Stimulated activated CD8-positive, alpha-beta memory T cell treated with anti-CD3 and anti-CD28 coated beads, Interleukin-4, amount 100 ng/mL, for 4 hours (primary cell): ENCODE measurements around the gene FOSL2.

Source experiments
- DNase-seq, 2 donors: peaks; one replicate each; pipeline ENCODE4 v3.0.0-alpha.2; 2020; ENCODE audit warnings: low read depth in 2 of 2, low spot score in 1 of 2

The FOSL2 gene

GRCh38 chr2:28374331-28374730 lies 18.3 kb upstream of the FOSL2 start:
- no peak for DNase-seq

- no peak for DNase-seq
Measured at GRCh38 chr2:28375236-28375635, 17.4 kb upstream of the FOSL2 start.

- no peak for DNase-seq
Measured at GRCh38 chr2:28375742-28376631, 16.7 kb upstream of the FOSL2 start.

DNA sequence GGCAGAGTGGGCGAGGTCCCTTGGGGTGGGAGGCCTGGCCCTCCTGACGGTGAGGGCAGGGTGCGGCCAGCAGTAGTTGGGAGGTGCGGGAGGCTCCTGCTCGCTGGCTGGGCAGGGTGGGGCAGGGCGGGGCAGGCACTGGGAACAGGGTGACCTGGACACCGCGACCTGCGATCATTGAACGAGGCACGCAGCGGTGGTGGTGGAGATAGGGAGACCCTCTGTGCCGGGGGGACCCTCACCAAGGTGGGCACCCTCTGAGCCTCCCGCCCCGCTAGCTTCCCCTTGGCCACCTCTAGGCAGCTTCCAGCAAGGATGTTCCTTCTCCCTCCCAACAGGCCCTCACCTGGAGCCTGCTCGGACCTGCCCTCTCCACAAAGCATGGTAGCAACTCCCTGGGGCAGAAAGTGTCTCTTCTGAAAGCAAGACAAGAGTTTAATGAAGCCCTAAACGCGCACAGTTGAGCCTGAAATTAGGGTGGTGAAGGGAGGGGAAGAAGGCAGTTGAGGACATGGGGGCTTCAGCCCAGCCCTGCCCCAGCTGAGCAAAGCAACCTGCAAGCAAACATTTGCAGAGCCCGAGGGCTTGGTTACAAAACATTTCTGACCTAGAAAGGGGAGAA lies 15.4 kb upstream of the FOSL2 start:
- no peak for DNase-seq

DNA sequence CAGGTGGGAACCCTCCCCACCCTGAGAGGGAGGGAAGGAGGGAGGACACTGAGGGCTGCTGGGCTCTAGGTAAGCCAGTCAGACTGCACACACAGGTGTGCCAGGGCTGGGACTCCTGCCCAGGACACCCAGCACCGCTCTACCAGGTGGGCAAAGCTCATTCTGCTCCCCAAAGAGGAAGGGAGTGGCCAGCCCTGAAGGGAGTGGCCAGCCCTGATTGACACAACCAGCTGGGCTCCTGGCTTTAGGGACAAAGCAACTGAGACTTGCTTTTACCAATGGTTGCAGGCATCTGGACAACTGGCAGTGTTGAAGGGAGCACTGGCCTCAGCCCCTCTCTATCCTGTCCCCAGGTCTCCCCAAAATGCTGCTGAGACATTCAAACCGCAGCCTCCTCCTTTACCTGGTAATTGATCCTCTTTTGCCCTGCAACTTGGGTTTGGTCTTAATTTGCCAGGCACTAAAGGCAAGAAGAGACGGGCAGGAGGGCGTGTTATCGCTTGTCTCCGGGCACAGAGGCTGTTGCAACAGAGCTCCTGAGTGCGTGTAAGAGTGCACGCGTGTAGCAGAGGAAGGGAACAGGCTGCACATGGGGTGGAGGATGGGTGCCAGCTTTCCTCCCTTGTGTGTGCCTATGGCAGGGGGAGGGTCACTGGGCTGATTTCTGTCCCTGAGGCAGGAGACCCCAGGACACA lies 14.5 kb upstream of the FOSL2 start:
- DNase-seq = no peak

GRCh38 chr2:28378679-28379584 lies 13.7 kb upstream of the FOSL2 start:
- DNase-seq = no peak

DNA sequence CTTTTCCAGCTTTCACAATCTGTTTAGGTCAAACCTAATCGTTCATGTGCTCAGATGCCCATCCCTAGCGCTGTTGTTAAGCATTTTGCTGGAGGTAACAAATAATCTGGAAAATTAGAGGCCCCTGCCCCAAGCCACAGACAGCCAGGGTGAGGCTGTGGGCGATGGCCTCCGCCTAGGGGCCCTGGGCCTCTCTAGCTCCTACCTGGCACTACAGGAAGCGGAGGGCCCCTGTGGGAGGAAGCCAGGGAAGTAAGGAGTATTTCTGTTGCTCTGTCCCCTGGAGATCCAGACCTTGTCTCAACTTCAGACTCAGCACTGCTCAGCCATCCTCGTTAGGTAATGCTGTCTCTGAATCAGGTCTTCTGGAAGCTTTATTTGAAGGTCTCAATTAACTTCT lies 12.4 kb upstream of the FOSL2 start:
- DNase-seq = no peak

DNA sequence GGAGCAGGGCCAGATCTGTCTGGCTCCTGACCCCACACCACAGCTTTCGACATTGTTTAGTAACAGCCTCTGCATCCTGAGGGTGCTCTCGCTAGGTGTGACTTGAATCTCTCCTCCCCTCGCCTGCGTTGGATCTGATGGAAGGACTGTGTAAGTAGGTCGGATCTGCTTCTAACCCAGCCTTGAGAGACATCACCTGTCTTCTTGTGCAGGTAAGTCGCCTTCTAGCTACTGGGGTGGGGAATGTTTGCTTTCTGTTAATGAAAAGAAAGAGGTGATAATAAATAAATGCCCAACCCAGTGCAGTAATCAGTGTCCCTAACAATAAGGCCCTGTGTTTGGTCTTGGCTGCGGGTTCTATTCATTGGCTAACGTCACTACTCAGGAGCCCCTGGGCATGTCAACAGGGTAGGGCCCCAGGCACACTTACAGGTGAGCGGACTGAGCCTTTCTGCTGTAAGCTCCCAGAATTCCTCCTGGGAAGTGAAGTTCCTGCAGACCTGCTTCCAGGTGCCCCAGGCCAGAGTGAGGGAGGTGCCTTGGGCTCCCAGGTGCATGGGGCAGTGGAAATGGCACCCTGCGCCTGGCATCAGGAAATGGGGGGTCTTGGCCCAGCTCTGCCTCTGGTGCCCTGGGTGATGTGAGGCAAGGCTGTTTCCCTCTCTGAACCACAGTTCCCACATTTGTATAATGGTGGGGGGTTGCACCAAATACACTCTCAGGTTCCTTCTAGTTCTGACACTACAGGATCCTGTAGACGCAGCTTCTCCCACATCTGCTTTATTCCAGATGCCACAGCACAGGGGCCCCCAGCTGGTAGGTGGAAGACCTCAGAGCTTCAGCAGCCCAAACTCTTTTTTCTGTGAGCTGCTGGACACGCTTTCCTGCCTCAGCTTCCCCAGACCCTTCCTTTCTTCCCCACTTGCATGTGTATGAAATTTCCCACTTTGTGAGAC lies 11.2 kb upstream of the FOSL2 start:
- no peak for DNase-seq

GRCh38 chr2:28382755-28383154 lies 9.9 kb upstream of the FOSL2 start:
- DNase-seq = no peak

- DNase-seq = no peak
Measured at GRCh38 chr2:28387082-28387960, 5.3 kb upstream of the FOSL2 start.

DNA sequence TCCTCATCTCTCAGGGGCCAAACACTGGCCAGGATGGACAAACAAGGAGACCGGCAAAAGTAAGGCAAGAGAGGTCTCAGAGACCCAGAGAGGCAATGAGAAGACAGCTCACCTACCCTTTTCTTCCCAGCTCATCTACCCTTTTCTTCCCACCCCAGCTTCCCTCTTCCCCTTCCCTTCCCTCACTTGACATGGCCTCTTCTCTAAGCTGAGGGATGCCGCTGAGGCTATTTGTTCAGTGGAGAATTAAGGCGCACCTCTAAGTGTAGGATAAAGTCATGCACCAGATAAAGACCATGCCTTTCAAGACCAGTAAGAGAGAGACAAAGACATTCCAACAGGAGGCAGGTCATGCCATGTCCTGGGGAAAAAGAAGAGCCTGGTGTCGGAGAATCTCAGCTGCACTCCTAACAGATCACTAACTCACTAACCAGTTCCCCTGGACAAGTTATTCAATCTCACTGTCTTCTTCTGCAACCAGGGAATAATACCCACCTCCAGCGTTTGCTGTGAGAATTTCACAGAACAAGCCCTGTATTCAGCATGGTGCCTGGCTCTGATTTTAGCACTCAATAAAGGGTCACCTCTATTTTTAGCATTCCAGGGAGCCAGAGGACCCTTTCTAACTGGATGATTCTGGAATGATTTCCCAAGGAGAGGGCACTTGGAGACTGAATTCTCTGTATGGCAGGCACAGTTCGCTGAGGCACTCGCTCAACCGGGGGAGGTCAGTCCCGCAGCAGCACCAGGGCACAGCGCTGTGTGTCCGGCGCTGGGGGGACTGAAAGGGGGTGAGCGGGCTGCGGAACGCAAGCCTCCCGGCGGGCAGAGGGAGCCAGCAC lies 3.0 kb upstream of the FOSL2 start:
- no peak for DNase-seq

- peak; percentile 86 to 90 for DNase-seq
Measured at GRCh38 chr2:28390241-28390745, 2.4 kb upstream of the FOSL2 start.

GRCh38 chr2:28390746-28391563 lies 1.7 kb upstream of the FOSL2 start:
- DNase-seq = no peak

DNA sequence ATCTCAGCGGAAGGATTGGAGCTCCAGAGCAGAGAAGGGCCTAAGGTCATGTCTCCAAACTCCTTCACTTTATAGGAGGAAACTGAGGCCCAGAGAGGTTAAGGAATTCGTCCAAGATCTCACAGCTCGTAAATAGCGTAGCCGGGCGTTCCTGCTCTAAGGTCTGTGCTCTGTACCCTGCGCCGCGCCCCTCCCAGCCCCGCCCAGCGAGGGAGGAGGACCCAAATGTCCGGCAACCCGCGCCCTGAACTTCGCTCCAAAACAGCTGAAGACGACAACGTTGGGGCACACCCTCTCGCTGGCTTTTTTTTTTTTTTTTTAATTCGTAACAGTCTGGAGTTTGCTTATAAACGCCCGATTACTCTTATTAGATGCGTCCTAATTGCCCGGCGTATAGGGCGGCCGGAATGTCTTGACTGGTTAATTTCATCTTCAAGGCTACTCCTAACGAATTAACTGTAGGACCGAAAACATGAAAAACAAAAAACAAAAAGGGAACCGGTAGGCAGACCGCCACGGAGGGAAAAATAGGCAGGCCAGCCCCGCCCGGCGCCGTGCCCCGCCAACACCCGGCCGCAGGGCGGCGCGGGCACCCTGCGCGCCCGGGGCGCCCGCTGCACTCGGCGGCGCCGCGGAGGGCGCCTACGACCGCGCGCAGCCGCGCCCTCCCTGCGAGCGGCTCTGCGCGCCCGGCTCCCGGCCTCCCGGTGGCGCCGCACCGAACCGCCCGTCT lies 928 bp upstream of the FOSL2 start:
- DNase-seq = peak in 1 of 2 donors; percentile 56

GRCh38 chr2:28393114-28393836 lies 617 bp downstream of the FOSL2 start:
- DNase-seq = peak in 1 of 2 donors; percentile 40
